ENCODE measurements around the gene TMX2. TPM values are rescaled to one million over a fixed set of nuclear protein-coding genes. Genes with fewer than 3 reads are reported as not detected.

Gene TMX2
- total and polyA plus RNA-seq, 10 of the 15 experiments (the other 5 are each of a cell fraction or from before 2014, with no cell fraction given) = 64.3 to 134 (median 91.6) TPM

- TF ChIP-seq NR2C1 (IDR thresholded peaks at IDR 0.05) = peak; percentile 82
- peak; percentile 72 for TF ChIP-seq SIX5 (IDR thresholded peaks at IDR 0.05; ENCODE audit: low read depth, low read length, severe bottlenecking)
- TF ChIP-seq SUPT20H (IDR thresholded peaks at IDR 0.05; ENCODE audit: borderline replicate concordance, control insufficient read depth, low read depth, low read length) = no peak
- peak; percentile 82 for TF ChIP-seq TAF1 (IDR thresholded peaks at IDR 0.05; ENCODE audit: borderline replicate concordance, low read depth, low read length)
- TF ChIP-seq RAD21 (IDR thresholded peaks at IDR 0.05; ENCODE audit: insufficient read depth, low read depth, low read length) = no peak
- peak; percentile 81 for TF ChIP-seq CREB1 (IDR thresholded peaks at IDR 0.05; ENCODE audit: low read depth)
- no peak; the same call in 1 of the 2 replicates for TF ChIP-seq NFIC (IDR thresholded peaks at IDR 0.05; ENCODE audit: low read depth, low read length)
- TF ChIP-seq MLLT1 (IDR thresholded peaks at IDR 0.05) = peak; percentile 80
- TF ChIP-seq ESRRA (IDR thresholded peaks at IDR 0.05; ENCODE audit: low read length) = peak; percentile 90; the same call in 1 of the 2 replicates
- no peak for TF ChIP-seq NFYB (IDR thresholded peaks at IDR 0.05; ENCODE audit: insufficient read depth, low read depth, low read length)
- peak in 1 of 2 experiments; percentile 51; a peak in 1 of 4 replicates for TF ChIP-seq EP300 (IDR thresholded peaks at IDR 0.05; ENCODE audit: borderline replicate concordance in 1 of 2, control insufficient read depth in 1 of 2, low read depth in 2 of 2, low read length in 2 of 2)
- peak; percentile 95 for TF ChIP-seq CHD1 (IDR thresholded peaks at IDR 0.05; ENCODE audit: low read depth, low read length)
- no peak for TF ChIP-seq PBX3 (IDR thresholded peaks at IDR 0.05; ENCODE audit: insufficient replicate concordance, low read depth, low read length)
- TF ChIP-seq BHLHE40 (IDR thresholded peaks at IDR 0.05; ENCODE audit: borderline replicate concordance in 1 of 2, low read depth in 2 of 2, low read length in 1 of 2) = peak; percentile 87 to 88
- TF ChIP-seq MEF2B (IDR thresholded peaks at IDR 0.05; ENCODE audit: partially characterized antibody, poor library complexity, severe bottlenecking) = peak; percentile 65
- TF ChIP-seq ASH2L (IDR thresholded peaks at IDR 0.05; ENCODE audit: borderline replicate concordance, low read depth) = no peak
- no peak for TF ChIP-seq HDAC6 (IDR thresholded peaks at IDR 0.05; ENCODE audit: unreplicated experiment)
- TF ChIP-seq JUNB (IDR thresholded peaks at IDR 0.05) = no peak
- TF ChIP-seq ZNF687 (IDR thresholded peaks at IDR 0.05) = peak; percentile 68; the same call in 1 of the 2 replicates
- TF ChIP-seq ETV6 (conservative IDR thresholded peaks at IDR 0.05 in 1 of 2, IDR thresholded peaks at IDR 0.05 in 1 of 2; ENCODE audit: borderline replicate concordance in 1 of 2, low read depth in 1 of 2) = peak in 1 of 2 experiments; percentile 83; a peak in 2 of 4 replicates
Observed at GRCh38 chr11:57741132-57742086, 29.0 kb downstream of the TMX2 start, which contains the start of gene SELENOH (continued).
